GM21825 (cell line): ENCODE data around the gene CRKL.
"Not testable (repeated sequence)": the region's sequence is repeated elsewhere in the genome, so short reads cannot be mapped to it uniquely, and the experiment has no call there.

Experiments
- ATAC-seq: cut with Tn5 transposase; IDR thresholded peaks from one replicate; pipeline ENCODE4 v1.9.1; 2021; ENCODE audit warnings: mild to moderate bottlenecking, moderate library complexity; ENCODE audit not compliant: unreplicated experiment

The CRKL gene

DNA sequence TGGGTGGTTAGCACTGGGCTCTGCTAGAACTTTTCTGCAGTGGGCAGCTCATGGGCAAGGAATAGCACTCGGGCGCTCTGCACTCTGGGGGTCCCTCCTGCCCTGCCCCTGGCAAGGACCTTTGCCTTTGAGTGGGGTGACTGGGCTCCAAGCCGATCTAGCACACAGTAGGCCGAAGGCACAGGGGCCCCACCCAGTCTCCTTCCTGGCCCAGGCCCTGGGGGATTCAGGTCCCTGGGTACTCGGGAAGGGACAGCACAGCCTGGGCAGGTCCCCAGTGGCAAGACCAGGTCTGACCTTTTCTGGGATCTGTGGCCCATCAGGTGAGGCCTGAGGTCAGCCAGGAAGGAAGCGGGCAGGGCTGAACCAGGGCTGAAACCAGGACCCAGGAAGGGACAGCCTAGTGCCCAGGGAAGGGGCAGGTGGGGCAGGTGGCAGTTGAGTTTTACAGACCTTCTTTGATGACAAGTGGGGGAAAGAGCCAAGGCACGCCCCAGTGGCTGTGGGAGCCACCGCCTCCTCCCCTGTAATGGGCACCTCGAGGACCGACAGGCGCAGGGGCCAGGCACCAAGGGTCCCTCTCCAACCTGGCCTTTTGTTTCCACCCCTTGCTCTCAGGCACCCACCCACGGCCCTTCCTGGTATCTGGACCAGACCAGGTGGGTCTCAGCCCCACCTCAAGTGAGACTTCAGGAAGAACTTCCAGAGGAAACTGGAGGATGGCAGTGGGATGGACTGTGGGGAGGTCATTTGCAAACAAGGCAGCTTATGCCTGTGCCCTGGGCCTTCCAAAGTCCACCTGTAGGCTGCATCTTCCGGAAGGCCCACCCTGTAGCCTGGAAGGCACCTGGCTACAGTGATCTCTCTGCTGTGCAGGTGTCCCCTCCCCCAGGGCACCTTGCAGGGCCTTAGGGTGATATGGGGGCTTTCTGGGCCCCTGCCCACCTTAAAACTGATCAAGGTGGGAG, 49.0 kb downstream of the CRKL start:
- no peak for ATAC-seq

DNA sequence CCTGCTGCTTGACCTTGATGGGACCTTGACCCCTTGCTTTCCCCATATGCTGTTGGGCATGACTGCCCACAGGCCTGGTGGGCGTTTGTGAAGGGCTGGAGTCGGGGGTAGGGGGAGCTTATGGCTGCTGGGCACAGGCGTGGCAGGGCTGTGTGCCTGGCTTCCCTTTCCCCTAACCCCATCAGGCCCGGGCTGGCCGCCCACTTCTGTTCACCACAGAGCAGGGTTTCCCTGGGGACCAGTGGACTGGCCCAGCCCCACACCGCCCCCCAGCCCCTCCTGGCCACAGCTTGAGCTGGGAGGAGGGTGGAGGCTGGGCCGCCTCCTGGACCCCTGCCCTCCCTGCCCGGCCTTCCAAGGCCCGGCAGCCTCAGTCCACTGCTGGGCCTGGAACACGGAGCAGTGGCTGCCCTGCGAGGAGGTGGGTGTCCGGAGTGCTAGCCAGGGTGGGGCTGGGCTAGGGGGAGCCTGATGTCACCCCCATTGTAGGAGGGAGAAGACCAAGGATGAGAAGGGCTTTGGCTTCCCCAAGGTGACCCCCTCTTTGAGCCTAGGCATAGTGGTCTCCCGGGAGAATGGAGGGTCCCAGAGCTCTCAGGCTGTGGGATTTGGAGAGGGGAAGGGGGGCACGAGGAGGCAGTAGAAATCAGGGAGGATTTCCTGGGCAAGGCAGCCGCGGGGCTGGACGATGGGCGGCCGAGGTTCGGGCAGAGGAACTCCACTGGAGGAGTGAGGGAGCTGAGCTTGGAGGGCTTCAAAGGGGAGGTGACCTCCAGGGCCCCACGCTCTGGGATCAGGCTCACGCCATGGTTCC, 49.9 kb downstream of the CRKL start, which contains the start of gene AIFM3:
Gene AIFM3, plus strand, starts transcription at position 373 of the 814 bp plus-strand sequence. CDS start 690 bp downstream, outside the sequence.
- no peak for ATAC-seq

- no peak for ATAC-seq
Observed at GRCh38 chr22:20967697-20968211, 50.5 kb downstream of the CRKL start.

DNA sequence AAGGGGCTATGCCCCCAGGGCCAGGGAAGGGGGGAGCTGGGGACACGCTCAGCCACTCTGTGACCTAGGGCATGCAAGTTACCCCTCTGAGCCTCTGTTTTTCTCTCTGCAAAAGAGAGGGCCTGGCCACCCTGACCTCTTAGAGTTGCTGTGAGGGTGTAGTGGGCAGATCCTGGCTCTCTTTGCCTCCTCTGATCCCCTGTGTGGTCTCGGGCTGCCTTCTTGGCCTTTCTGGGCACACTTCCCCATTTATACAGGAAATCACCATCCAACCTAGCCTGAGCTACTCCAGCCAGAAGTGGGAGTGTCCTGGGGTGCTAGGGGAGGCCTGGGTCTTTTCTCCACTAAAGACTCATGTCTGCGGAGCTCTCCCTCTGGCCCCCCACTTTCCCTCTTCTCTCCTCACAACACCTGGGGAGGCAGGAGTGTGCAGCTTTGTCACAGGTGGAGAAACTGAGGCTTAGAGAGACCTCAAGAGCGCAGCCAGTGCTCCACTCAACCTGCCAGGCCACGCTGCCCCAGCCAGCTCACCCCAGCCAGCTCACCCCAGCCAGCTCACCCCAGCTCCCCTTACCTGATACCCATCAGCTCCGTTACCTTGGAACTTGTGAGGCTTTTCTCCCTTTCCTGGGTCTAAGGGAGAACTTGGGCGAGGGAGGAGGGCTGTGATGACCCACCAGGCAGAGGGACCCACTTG, 51.2 kb downstream of the CRKL start:
- ATAC-seq = no peak

DNA sequence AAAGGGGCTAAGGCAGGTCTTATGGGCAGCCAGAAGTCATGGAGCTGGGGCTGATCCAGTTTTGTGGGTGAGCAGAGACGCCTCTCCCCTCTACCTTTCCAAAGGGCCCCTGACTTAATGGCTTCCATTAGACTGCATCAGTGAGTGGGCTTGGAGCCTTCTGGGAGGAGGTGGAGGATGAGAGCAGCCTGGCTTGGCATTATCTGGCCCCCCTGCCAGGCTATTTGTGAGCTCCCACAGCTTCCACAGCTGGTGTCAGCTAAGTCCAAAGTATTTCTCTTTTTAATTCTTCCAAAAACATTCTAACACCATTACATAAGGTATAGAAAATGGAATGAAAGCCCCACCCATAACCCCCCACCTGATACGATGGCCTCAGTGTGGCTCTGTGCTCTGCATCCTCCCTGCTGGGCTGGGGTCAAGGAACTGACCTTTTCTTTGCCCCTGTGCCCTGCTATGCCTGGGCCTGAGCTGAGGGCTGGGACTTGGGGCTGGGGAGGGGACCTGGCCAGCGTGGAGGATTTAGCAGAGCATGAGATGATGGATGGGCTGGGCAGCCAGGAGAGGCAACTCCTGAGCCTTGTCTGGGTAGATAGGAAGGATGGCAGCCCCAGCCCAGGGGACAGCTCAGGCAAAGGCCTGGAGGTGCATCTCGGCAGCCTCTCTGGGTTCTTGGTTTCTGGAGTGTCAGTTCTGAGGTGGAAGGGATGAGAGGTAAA, 53.9 kb downstream of the CRKL start:
- ATAC-seq = no peak

DNA sequence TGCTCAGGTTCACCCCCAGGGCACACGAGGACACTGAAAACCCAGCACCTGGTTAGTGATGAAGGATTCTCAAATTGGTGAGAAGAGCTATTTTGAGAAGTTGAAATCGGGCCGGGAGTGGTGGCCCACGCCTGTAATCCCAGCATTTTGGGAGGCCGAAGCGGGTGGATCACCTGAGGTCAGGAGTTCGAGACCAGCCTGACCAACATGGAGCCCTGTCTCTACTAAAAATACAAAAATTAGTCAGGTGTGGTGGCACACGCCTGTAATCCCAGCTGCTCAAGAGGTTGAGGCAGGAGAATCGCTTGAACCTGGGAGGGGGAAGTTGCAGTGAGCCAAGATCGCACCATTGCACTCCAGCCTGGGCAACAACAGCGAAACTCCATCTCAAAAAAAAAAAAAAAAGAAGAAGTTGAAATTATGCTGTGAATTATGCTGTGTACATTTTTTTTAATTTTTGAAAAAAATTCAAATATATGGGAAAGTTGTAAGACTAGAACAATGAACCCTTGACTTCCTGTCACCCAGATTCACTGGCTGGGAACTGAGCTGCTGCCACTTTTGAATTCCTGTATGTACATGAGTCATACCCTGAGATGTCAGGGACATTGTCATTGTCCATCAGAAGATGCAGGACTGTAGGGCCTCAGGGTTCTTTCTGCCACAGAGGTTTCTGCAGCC, 54.9 kb downstream of the CRKL start:
- not testable (repeated sequence) for ATAC-seq

- no peak for ATAC-seq
Observed at GRCh38 chr22:20972933-20973577, 55.8 kb downstream of the CRKL start.

DNA sequence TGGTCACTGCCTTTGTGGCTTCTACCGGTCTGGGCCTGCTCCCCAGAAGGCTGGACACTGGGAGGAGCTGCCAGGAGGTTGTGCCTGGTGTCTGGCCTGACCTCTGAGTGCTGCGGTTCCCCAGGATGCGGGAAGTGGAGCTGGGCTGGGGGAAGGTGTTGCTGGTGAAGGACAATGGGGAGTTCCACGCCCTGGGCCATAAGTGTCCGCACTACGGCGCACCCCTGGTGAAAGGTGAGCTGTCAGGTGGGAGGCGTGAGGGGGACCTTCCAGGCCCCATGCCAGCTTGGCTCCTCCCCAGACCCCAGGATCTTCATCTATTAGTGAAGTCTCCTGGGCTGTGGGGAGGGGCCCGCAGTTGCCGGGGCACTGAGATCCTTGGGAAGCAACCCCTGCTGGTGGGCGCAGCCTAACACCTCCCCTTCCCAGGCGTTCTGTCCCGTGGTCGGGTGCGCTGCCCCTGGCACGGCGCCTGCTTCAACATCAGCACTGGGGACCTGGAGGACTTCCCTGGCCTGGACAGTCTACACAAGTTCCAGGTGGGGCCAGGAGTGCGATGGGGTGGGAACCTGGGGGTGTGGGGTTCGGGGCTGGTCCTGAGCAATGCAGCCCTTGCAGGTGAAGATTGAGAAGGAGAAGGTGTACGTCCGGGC, 56.6 kb downstream of the CRKL start:
- ATAC-seq = no peak

GRCh38 chr22:20974336-20974955, 57.2 kb downstream of the CRKL start:
- no peak for ATAC-seq

GRCh38 chr22:20975541-20976290, 58.5 kb downstream of the CRKL start:
- ATAC-seq = no peak

GRCh38 chr22:20976291-20976877, 59.2 kb downstream of the CRKL start:
- ATAC-seq = no peak

DNA sequence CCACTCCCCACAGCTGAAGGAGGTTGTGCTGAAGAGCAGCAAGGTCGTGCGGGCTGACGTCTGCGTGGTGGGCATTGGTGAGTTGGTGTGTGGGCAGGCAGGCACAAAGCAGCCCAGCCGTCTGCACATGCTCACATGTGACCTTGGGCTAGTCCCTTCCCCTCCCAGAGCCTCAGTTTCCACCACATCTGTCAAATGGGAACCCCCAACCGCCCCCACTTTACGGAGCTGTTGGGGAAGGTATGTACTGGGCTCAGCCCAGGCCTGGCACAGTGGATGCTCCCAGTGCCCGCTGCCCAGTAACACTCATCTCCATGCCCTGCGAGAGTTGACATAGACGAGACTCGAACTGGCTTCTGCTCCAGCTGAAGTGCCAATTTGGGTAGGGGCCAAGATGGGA, 59.8 kb downstream of the CRKL start:
- ATAC-seq = no peak

DNA sequence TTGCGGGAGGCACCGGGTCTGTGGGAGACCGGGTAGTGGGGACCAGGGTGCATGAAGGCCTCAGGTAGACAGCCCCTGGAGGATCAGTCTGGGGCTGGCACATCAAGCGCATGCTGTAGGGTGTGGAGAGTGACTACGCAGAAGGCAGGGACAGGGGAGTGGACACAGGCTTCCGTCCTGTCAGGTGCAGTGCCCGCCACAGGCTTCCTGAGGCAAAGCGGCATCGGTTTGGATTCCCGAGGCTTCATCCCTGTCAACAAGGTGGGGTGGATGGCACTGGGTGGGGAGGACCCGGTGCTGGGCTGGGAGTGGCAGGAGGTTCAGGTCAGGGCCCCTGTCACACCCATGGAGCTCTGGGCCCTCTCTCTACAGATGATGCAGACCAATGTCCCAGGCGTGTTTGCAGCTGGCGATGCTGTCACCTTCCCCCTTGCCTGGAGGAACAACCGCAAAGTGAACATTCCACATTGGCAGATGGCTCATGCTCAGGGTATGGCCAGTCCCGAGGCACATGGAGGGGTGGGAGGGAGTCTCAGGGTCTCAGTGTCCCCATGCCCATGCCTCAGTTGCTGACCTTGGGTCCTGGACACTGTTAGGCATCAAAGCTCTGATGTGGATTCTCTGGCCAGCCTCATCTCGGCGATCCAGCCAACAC, 60.4 kb downstream of the CRKL start:
- no peak for ATAC-seq

DNA sequence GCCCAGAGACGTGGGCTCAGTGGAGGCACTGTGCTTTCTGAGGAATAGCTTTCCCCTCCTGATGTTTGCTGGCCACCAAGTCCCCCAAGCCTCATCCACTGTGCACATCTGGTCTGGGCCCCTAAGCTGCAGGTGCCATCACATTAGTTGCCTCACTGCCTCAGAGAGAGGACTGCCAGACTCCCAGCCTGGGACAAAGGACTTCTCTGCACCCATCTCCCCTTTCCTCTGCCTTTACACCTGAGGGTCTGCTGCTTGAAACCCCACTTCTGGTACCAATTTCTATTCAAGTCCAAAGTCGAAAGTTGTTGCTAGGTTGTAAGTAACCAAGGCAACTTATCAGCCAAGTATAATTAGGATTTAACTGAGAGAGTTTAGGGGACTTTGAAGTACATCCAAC, 61.2 kb downstream of the CRKL start:
- ATAC-seq = no peak

DNA sequence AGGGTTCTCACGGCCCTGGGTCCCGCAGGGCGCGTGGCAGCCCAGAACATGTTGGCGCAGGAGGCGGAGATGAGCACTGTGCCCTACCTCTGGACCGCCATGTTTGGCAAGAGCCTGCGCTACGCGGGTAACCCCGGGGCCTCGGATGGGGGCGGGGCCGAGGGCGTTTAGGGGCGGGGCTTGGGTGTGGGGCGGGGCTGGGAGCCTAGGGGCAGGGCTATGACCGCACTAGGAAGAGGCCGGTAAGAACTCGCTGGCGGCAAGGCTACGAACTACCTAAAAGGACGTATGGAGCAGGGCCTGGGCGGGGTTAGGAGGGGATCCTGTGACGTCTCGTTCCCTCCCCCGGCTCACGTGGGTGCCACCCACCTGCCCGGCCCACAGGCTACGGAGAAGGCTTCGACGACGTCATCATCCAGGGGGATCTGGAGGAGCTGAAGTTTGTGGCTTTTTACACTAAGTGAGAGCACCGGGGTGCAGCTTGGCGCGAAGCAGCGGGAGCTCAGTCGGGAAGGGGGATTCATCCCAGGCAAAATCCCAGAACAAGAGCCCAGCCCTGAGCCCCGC, 62.1 kb downstream of the CRKL start:
- ATAC-seq = no peak

GRCh38 chr22:20979940-20980453, 62.8 kb downstream of the CRKL start:
- ATAC-seq = no peak
